ENCODE data around the gene ETAA1.

The ETAA1 gene

GRCh38 chr2:67438337-67438736, 41.2 kb downstream of the ETAA1 start:
- DNase-seq = no peak

- DNase-seq = no peak
Observed at GRCh38 chr2:67445652-67446268, 48.6 kb downstream of the ETAA1 start.

- DNase-seq = no peak
Observed at GRCh38 chr2:67446491-67446911, 49.4 kb downstream of the ETAA1 start.

- no peak for DNase-seq
Observed at GRCh38 chr2:67448648-67449047, 51.5 kb downstream of the ETAA1 start.

GRCh38 chr2:67451086-67451832, 54.1 kb downstream of the ETAA1 start:
- DNase-seq = no peak

GRCh38 chr2:67453310-67453709, 56.2 kb downstream of the ETAA1 start:
- no peak for DNase-seq

- no peak for DNase-seq
Observed at GRCh38 chr2:67455219-67456142, 58.3 kb downstream of the ETAA1 start.

- DNase-seq = no peak
Observed at GRCh38 chr2:67456428-67456827, 59.3 kb downstream of the ETAA1 start.

- no peak for DNase-seq
Observed at GRCh38 chr2:67457699-67458098, 60.6 kb downstream of the ETAA1 start.

GRCh38 chr2:67459761-67460160, 62.6 kb downstream of the ETAA1 start:
- DNase-seq = no peak

Data from activated CD4-positive, CD25-positive, alpha-beta regulatory T cell (primary cell).